HepG2 (cell line): ENCODE measurements around the gene NTN5. TPM values are rescaled to one million over a fixed set of nuclear protein-coding genes. Genes with fewer than 3 reads are reported as not detected.

Source experiments
- BORCS8-MEF2B ChIP-seq: sonication (generic); formaldehyde crosslinking; IDR thresholded peaks from 2 replicates; pipeline ENCODE4 v1.8.0; 2022; ENCODE audit warnings: mild to moderate bottlenecking, missing genetic modification reagents
- FLYWCH1 ChIP-seq: sonication (generic); formaldehyde crosslinking; IDR thresholded peaks from 2 replicates; pipeline ENCODE4 v1.8.1; 2023; ENCODE audit warnings: mild to moderate bottlenecking, missing genetic modification reagents
- FOXA1 ChIP-seq, 2 experiments: fragments of 450-650 bp in 1 of 2; sonication (generic) in 1 of 2; formaldehyde crosslinking in 1 of 2; IDR thresholded peaks; 2 replicates each; pipeline versions ENCODE4 v1.4.0 to v1.6.1; 2016 to 2020; ENCODE audit warnings: missing genetic modification reagents in 1 of 2
- GATAD1 ChIP-seq: IDR thresholded peaks from 2 replicates; pipeline ENCODE4 v1.6.1; 2016; ENCODE audit warnings: missing genetic modification reagents, missing compliant biosample characterization
- GMEB1 ChIP-seq: sonication (generic); formaldehyde crosslinking; IDR thresholded peaks from 2 replicates; pipeline ENCODE4 v1.5.1; 2020; ENCODE audit warnings: missing genetic modification reagents, mild to moderate bottlenecking, borderline replicate concordance
- MAZ ChIP-seq, 2 experiments: sonication (generic) in 1 of 2; formaldehyde crosslinking in 1 of 2; IDR thresholded peaks; 2 replicates each; pipeline versions ENCODE4 v1.5.0 to v1.6.1; 2012 to 2020; ENCODE audit warnings: low read depth in 2 of 2, mild to moderate bottlenecking in 2 of 2, borderline replicate concordance in 1 of 2, improper control_type of control experiment in 1 of 2, low read length in 1 of 2, missing genetic modification reagents in 1 of 2, moderate library complexity in 1 of 2
- NKX3-1 ChIP-seq: sonication (generic); formaldehyde crosslinking; IDR thresholded peaks from 2 replicates; pipeline ENCODE4 v1.5.0; 2020; ENCODE audit warnings: missing genetic modification reagents
- SALL1 ChIP-seq: sonication (generic); formaldehyde crosslinking; IDR thresholded peaks from 2 replicates; pipeline ENCODE4 v1.8.0; 2022; ENCODE audit warnings: mild to moderate bottlenecking, missing genetic modification reagents
- SATB2 ChIP-seq: sonication (generic); formaldehyde crosslinking; IDR thresholded peaks from 2 replicates; pipeline ENCODE4 v1.5.0; 2020; ENCODE audit warnings: missing genetic modification reagents
- SNAI1 ChIP-seq: sonication (generic); formaldehyde crosslinking; IDR thresholded peaks from 2 replicates; pipeline ENCODE4 v1.5.0; 2020; ENCODE audit warnings: mild to moderate bottlenecking, missing genetic modification reagents, borderline replicate concordance
- TBX3 ChIP-seq: fragments of 450-650 bp; IDR thresholded peaks from 2 replicates; pipeline ENCODE4 v1.6.1; 2017; ENCODE audit warnings: antibody characterized with exemption, mild to moderate bottlenecking, inconsistent platforms, borderline replicate concordance
- ZBTB33 ChIP-seq: sonication (generic); formaldehyde crosslinking; IDR thresholded peaks from 2 replicates; pipeline ENCODE4 v1.4.0; 2020; ENCODE audit warnings: missing genetic modification reagents
- ZNF143 ChIP-seq: sonication (generic); formaldehyde crosslinking; IDR thresholded peaks from 2 replicates; pipeline ENCODE4 v1.4.0; 2020; ENCODE audit warnings: missing genetic modification reagents
- ZNF878 ChIP-seq: sonication (generic); formaldehyde crosslinking; IDR thresholded peaks from 2 replicates; pipeline ENCODE4 v1.8.1; 2023; ENCODE audit warnings: mild to moderate bottlenecking, missing genetic modification reagents, moderate library complexity
- ZSCAN5A ChIP-seq: sonication (generic); formaldehyde crosslinking; IDR thresholded peaks from 2 replicates; pipeline ENCODE4 v1.8.0; 2022; ENCODE audit warnings: mild to moderate bottlenecking, missing genetic modification reagents, borderline replicate concordance
- polyA plus RNA-seq, 8 experiments: library from polyadenylated mRNA; depleted of rRNA in 3 of 8; stranded (reverse) in 7 of 8; unstranded in 1 of 8; fragments of >200 nt; fragmentation: Illumina TruSeq in 4 of 8; extraction: Trizol in 4 of 8; gene quantifications; 2 replicates each; pipeline versions ENCODE4 v1.2.1 to v1.2.3, GENCODE V29; 2011 to 2016; ENCODE audit warnings: low read depth in 4 of 8, missing spikeins in 1 of 8, mixed read lengths in 1 of 8; ENCODE audit not compliant: insufficient read depth in 1 of 8
- total RNA-seq, 5 experiments: library from RNA; depleted of rRNA; stranded (reverse); fragments of >200 nt; fragmentation: Illumina TruSeq; extraction: Trizol; gene quantifications; 2 replicates each; pipeline ENCODE4 v1.2.3, GENCODE V29; 2016; ENCODE audit warnings: low read depth in 1 of 5
- TF ChIP-seq, protein P1 (sequence below): sonication (generic); formaldehyde crosslinking; IDR thresholded peaks from 2 replicates; pipeline ENCODE4 v1.5.1; 2020; ENCODE audit warnings: mild to moderate bottlenecking, missing genetic modification reagents, moderate library complexity
- TF ChIP-seq, protein P2 (sequence below): sonication (generic); formaldehyde crosslinking; IDR thresholded peaks from 2 replicates; pipeline ENCODE4 v1.5.0; 2020; ENCODE audit warnings: missing genetic modification reagents, mild to moderate bottlenecking, borderline replicate concordance
- TF ChIP-seq, protein P3 (sequence below): IDR thresholded peaks from 2 replicates; pipeline ENCODE4 v1.6.1; 2012; ENCODE audit warnings: low read depth, low read length, improper control_type of control experiment

Gene NTN5
- total and polyA plus RNA-seq, 2 of the 13 experiments (the other 11 are each of a cell fraction or from before 2014, with no cell fraction given): 0.05 TPM; not detected in 1

DNA sequence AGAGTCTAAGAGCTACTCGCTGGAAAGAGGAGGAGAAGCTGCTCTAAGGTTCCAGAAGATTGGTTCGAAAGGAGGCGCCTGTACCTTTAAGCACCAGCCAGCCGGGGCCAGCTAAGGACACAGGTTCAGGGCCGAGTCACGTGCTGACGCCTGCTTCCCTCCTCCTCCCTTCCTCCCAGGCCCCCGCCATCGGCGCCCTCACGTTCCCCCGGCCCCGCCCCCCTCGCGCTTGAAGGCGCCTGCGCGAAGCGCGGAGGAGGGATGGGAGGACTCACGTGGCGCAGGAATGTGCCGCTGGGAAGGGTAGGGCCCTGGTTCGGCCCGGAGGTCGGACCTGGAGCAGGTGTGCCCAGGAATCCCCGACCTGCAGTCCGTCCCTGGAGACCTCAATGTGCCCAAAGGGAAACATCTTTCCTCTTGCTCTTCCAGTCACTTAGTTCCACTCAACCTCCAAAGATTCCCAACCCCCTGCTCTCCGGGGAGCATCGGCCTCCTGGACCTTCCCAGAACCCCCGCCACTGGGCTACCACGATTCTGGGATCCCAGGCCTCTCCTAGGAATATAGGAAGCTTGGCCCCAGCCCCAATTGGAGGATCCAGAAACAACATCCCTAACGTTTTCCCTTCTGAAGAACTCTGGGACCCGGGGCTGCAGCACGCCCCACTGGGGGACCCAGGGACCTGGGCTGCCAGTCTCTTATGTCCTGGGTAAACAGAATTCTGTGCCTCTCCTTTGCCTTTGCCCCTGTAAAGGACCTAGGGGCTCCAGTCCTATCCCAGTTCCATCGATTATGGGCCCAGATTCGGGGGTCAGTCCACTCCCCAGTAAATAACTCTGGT is 38.2 kb downstream of the NTN5 start (continued):
- TF ChIP-seq, protein P1, sequence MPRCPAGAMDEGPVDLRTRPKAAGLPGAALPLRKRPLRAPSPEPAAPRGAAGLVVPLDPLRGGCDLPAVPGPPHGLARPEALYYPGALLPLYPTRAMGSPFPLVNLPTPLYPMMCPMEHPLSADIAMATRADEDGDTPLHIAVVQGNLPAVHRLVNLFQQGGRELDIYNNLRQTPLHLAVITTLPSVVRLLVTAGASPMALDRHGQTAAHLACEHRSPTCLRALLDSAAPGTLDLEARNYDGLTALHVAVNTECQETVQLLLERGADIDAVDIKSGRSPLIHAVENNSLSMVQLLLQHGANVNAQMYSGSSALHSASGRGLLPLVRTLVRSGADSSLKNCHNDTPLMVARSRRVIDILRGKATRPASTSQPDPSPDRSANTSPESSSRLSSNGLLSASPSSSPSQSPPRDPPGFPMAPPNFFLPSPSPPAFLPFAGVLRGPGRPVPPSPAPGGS: 0 out of 2 replicates have a peak, but pooled peaks have one; percentile 45
- TF ChIP-seq GATAD1 (peak; percentile 60; the same call in 1 of the 2 replicates), ZNF878 (CRISPR knock-in tag) (0 out of 2 replicates have a peak, but pooled peaks have one; percentile 48), SATB2 (CRISPR knock-in tag) (no peak), SALL1 (CRISPR knock-in tag) (peak; percentile 69; the same call in 1 of the 2 replicates), GMEB1 (peak; percentile 78), FLYWCH1 (CRISPR knock-in tag) (no peak), MAZ (IDR thresholded peaks at IDR 0.05; ENCODE audit: borderline replicate concordance, low read depth, low read length) (peak; percentile 97), MAZ (CRISPR knock-in tag; IDR thresholded peaks at IDR 0.05; ENCODE audit: low read depth) (peak; percentile 56; the same call in 1 of the 2 replicates), TBX3 (peak; percentile 67), BORCS8-MEF2B (peak; percentile 69), SNAI1 (CRISPR knock-in tag) (no peak), ZSCAN5A (CRISPR knock-in tag) (no peak), FOXA1 (IDR thresholded peaks at IDR 0.05) (no peak), FOXA1 (CRISPR knock-in tag; IDR thresholded peaks at IDR 0.05) (no peak), ZBTB33 (CRISPR knock-in tag) (no peak; the same call in 1 of the 2 replicates), ZNF143 (peak; percentile 42; the same call in 1 of the 2 replicates), NKX3-1 (CRISPR knock-in tag) (0 out of 2 replicates have a peak, but pooled peaks have one; percentile 21)
- TF ChIP-seq, protein P2, sequence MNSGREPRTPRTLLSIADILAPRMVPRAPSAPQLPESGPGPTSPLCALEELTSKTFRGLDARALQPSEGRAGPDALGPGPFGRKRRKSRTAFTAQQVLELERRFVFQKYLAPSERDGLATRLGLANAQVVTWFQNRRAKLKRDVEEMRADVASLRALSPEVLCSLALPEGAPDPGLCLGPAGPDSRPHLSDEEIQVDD (CRISPR knock-in tag): no peak
- TF ChIP-seq, protein P3, sequence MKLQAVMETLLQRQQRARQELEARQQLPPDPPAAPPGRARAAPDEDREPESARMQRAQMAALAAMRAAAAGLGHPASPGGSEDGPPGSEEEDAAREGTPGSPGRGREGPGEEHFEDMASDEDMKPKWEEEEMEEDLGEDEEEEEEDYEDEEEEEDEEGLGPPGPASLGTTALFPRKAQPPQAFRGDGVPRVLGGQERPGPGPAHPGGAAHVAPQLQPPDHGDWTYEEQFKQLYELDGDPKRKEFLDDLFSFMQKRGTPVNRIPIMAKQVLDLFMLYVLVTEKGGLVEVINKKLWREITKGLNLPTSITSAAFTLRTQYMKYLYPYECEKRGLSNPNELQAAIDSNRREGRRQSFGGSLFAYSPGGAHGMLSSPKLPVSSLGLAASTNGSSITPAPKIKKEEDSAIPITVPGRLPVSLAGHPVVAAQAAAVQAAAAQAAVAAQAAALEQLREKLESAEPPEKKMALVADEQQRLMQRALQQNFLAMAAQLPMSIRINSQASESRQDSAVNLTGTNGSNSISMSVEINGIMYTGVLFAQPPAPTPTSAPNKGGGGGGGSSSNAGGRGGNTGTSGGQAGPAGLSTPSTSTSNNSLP: no peak
